Rectal smooth muscle tissue (tissue), 1 donor: ENCODE measurements around the gene RHOT2.
A peak's percentile ranks its signal among the peaks of the same experiment; 100 is the strongest.

Experiments
- H3K27ac ChIP-seq: one replicate; pipeline ENCODE4 v1.7.0; 2013; ENCODE audit warnings: low read depth, low read length, inconsistent platforms
- H3K27me3 ChIP-seq: one replicate; pipeline ENCODE4 v1.7.0; 2013; ENCODE audit warnings: low read length; ENCODE audit not compliant: control insufficient read depth, insufficient read depth
- H3K36me3 ChIP-seq: one replicate; pipeline ENCODE4 v1.7.0; 2013; ENCODE audit warnings: low read length; ENCODE audit not compliant: control insufficient read depth, insufficient read depth
- H3K4me1 ChIP-seq: one replicate; pipeline ENCODE4 v1.7.0; 2013; ENCODE audit warnings: low read length; ENCODE audit not compliant: control insufficient read depth, insufficient read depth
- H3K4me3 ChIP-seq: one replicate; pipeline ENCODE4 v1.7.0; 2013; ENCODE audit warnings: low read length
- H3K9ac ChIP-seq: one replicate; pipeline ENCODE4 v1.7.0; 2013; ENCODE audit warnings: low read length

The RHOT2 gene

GRCh38 chr16:670485-671352, 2.8 kb downstream of the RHOT2 start:
- no peak overlapping the region for H3K4me3 ChIP-seq
- no peak overlapping the region for H3K9ac ChIP-seq
- peaks cover 20% of the 10 kb centered on the region for H3K36me3 ChIP-seq
- H3K27me3 ChIP-seq, result no peaks in the 10 kb centered on the region
- peaks cover 13% of the 10 kb centered on the region for H3K4me1 ChIP-seq
- no peak overlapping the region for H3K27ac ChIP-seq

- Histone ChIP-seq H3K27me3 (no peaks in the 10 kb centered on the region), H3K9ac (no peak overlapping the region), H3K4me3 (no peak overlapping the region), H3K4me1 (peaks cover 13% of the 10 kb centered on the region), H3K27ac (no peak overlapping the region), H3K36me3 (peaks cover 20% of the 10 kb centered on the region)
Measured at GRCh38 chr16:671353-672131, 3.6 kb downstream of the RHOT2 start.

GRCh38 chr16:672371-672770, 4.4 kb downstream of the RHOT2 start:
- Histone ChIP-seq H3K27ac (no peak overlapping the region), H3K4me3 (no peak overlapping the region), H3K4me1 (peaks cover 12% of the 10 kb centered on the region), H3K36me3 (peaks cover 20% of the 10 kb centered on the region), H3K9ac (no peak overlapping the region), H3K27me3 (no peaks in the 10 kb centered on the region)

GRCh38 chr16:672851-673250, 4.9 kb downstream of the RHOT2 start:
- H3K36me3 ChIP-seq, result peaks cover 20% of the 10 kb centered on the region
- no peak overlapping the region for H3K4me3 ChIP-seq
- no peak overlapping the region for H3K9ac ChIP-seq
- no peaks in the 10 kb centered on the region for H3K27me3 ChIP-seq
- H3K4me1 ChIP-seq, result peaks cover 9% of the 10 kb centered on the region
- H3K27ac ChIP-seq, result no peak overlapping the region

GRCh38 chr16:673399-673991, 5.6 kb downstream of the RHOT2 start:
- H3K27ac ChIP-seq, result no peak overlapping the region
- H3K4me1 ChIP-seq, result peaks cover 9% of the 10 kb centered on the region
- no peak overlapping the region for H3K9ac ChIP-seq
- H3K36me3 ChIP-seq, result peaks cover 20% of the 10 kb centered on the region
- no peak overlapping the region for H3K4me3 ChIP-seq
- H3K27me3 ChIP-seq, result no peaks in the 10 kb centered on the region

- H3K36me3 ChIP-seq, result peaks cover 18% of the 10 kb centered on the region
- no peaks in the 10 kb centered on the region for H3K27me3 ChIP-seq
- H3K9ac ChIP-seq, result no peak overlapping the region
- H3K27ac ChIP-seq, result no peak overlapping the region
- no peak overlapping the region for H3K4me3 ChIP-seq
- peaks cover 4% of the 10 kb centered on the region for H3K4me1 ChIP-seq
Measured at GRCh38 chr16:674214-674881, 6.4 kb downstream of the RHOT2 start.

GRCh38 chr16:674968-675883, 7.3 kb downstream of the RHOT2 start, which contains the start of gene RHBDL1:
TSS of gene RHBDL1 (plus strand) at chr16:675671. CDS start at chr16:675791, 120 bp downstream.
- Histone ChIP-seq H3K27me3 (no peaks in the 10 kb centered on the region), H3K9ac (no peak within 1 kb of the TSS), H3K27ac (no peak within 1 kb of the TSS), H3K4me3 (peak within 1 kb of the TSS; percentile 62), H3K4me1 (peaks cover 4% of the 10 kb centered on the region), H3K36me3 (peaks cover 16% of the 10 kb centered on the region)

GRCh38 chr16:675884-676564, 8.1 kb downstream of the RHOT2 start:
- Histone ChIP-seq H3K36me3 (peaks cover 9% of the 10 kb centered on the region), H3K9ac (no peak overlapping the region), H3K27ac (no peak overlapping the region), H3K4me1 (peaks cover 8% of the 10 kb centered on the region), H3K27me3 (no peaks in the 10 kb centered on the region), H3K4me3 (peak overlapping the region; percentile 48)

GRCh38 chr16:676565-676902, 8.6 kb downstream of the RHOT2 start:
- Histone ChIP-seq H3K9ac (no peak overlapping the region), H3K27me3 (no peaks in the 10 kb centered on the region), H3K4me1 (peaks cover 12% of the 10 kb centered on the region), H3K36me3 (peaks cover 10% of the 10 kb centered on the region), H3K27ac (no peak overlapping the region), H3K4me3 (peak overlapping the region; percentile 32)

- H3K4me1 ChIP-seq, result peaks cover 14% of the 10 kb centered on the region
- no peak overlapping the region for H3K9ac ChIP-seq
- H3K36me3 ChIP-seq, result peaks cover 14% of the 10 kb centered on the region
- H3K27me3 ChIP-seq, result no peaks in the 10 kb centered on the region
- H3K4me3 ChIP-seq, result no peak overlapping the region
- H3K27ac ChIP-seq, result no peak overlapping the region
Measured at GRCh38 chr16:676913-677312, 9.0 kb downstream of the RHOT2 start.
